Activated naive CD8-positive, alpha-beta T cell (primary cell): ENCODE data around the gene CCDC122.

Experiments
- H3K27ac Mint-ChIP-seq: one replicate; pipeline ENCODE4 v1.8.0; 2021; ENCODE audit warnings: mixed read lengths
- H3K27me3 Mint-ChIP-seq: one replicate; pipeline ENCODE4 v1.8.0; 2021; ENCODE audit warnings: mixed read lengths
- H3K36me3 Mint-ChIP-seq: one replicate; pipeline ENCODE4 v1.8.0; 2021; ENCODE audit warnings: mixed read lengths
- H3K4me1 Mint-ChIP-seq: one replicate; pipeline ENCODE4 v1.8.0; 2021; ENCODE audit warnings: low read depth, mixed read lengths
- H3K4me3 Mint-ChIP-seq: one replicate; pipeline ENCODE4 v1.8.0; 2021; ENCODE audit warnings: mild to moderate bottlenecking, mixed read lengths
- H3K9me3 Mint-ChIP-seq: one replicate; pipeline ENCODE4 v1.8.0; 2021; ENCODE audit warnings: low read depth, mixed read lengths

Gene CCDC122

DNA sequence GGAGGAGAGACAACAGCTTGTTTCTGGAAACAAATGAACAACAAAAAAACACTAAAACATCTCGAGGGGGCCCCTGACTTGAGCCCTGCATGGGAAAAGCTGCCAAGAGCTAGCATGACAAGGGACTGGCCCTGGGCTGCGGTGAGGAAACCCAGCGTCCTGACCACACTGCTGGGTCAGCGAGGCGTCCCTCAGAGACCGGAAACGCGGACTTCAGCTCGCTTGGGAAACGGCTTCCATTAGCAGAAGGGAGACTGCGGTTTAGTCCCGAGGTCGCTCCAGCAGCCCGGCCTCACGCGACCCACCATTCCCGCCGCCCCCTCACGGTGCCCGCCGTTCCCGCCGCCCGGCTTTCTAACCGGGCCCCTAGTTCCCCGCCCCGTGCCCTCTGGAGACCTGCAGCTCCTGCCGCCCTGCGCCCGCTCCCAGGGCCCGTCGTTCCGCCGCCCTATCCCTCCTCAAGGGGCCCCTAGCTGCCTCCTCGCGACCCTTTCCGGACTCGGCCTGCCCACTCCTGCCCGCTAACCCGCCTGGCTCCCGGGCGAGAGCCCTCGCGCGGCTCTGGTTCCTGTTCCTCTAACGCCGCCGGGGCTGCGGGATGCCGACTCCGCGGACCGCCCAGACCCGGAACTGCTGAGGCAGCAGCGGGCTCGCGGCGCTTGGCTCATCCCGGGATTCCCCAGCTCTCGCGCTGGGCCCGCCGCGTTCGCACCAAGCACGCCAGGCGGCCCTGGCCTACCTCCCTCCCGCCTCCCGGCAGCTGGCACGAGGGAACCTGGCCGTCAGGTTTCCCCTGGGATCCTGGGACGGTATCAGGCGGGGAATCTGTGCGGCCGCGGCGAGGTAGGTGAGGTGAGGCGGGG is at the start of gene CCDC122:
Gene CCDC122 (minus strand): TSS at position 849 of the 863 bp plus-strand sequence. CDS start 10,364 bp downstream, outside the sequence.
- Mint-ChIP-seq H3K27me3 (no peaks in the 10 kb centered on the region), H3K27ac (peak within 1 kb of the TSS; percentile 91), H3K4me1 (peaks cover 32% of the 10 kb centered on the region), H3K4me3 (peak within 1 kb of the TSS; percentile 87), H3K36me3 (peaks cover under 1% of the 10 kb centered on the region), H3K9me3 (no peaks in the 10 kb centered on the region)

DNA sequence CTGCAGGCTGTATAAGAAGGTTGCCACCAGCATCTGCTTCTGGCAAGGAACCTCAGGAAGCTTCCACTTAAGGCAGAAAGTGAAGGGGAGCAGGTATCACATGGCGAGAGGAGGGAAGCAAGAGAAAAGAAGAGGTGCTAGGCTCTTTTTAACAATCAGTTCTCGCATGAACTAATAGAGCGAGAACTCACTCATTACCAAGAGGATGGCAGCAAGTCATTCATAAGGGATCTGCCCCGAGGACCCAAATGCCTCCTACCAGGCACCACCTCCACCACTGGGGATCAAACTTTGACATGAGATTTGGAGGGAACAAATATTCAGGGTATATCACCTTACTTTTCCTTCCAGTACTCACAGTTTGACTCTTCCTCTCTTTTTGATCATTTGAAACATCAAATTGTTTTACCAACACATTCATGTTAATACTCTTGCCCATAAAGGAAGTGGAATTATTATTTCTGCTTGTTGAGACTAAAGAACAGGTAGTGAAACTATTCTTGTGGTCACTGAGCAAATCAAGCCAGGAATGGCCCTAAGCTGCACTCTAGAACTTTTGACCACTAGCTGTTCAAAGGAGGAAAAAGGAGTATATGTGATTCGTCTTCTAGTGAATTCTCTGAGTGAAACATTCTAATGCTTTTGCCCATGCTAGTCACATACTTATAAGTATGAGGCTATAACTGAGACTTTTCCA is 45.2 kb upstream of the CCDC122 start:
- Mint-ChIP-seq H3K27ac (no peak overlapping the region), H3K4me1 (no peaks in the 10 kb centered on the region), H3K36me3 (no peaks in the 10 kb centered on the region), H3K9me3 (no peaks in the 10 kb centered on the region), H3K27me3 (no peaks in the 10 kb centered on the region), H3K4me3 (no peak overlapping the region)

DNA sequence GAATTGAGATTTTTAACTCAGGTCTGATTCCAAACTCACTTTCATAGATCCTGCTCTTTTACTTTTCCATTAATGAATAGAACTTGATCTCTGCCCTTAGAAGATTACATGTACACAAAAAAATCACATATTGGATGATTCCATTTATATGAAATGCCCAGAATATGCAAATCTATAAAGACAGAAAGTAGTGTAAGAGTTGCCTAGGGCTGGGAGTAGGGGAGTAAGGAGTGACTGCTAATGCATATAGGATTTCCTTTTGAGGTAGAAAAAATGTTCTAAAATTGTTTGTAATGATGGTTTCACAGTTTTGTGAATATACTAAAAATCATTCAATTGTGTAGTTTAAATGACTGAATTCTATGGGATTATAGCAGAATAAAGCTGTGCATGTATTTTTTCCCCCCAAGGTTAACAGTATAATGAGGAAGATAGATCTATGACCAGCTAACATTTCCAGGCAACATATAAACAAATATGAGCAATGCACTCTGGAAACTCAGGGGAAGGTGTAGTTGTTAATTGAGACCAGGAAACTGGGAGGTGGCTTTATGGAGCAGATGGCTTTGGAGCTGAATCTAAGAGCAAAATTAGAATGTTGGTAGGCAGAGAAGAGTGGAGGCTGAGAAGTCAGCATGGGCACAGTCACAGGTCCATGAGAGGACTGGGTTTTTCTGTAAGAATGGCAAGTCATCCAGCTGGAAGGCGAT is 41.6 kb upstream of the CCDC122 start:
- Mint-ChIP-seq H3K27me3 (peaks cover 3% of the 10 kb centered on the region), H3K4me3 (no peak overlapping the region), H3K4me1 (no peaks in the 10 kb centered on the region), H3K9me3 (no peaks in the 10 kb centered on the region), H3K27ac (no peak overlapping the region), H3K36me3 (no peaks in the 10 kb centered on the region)

DNA sequence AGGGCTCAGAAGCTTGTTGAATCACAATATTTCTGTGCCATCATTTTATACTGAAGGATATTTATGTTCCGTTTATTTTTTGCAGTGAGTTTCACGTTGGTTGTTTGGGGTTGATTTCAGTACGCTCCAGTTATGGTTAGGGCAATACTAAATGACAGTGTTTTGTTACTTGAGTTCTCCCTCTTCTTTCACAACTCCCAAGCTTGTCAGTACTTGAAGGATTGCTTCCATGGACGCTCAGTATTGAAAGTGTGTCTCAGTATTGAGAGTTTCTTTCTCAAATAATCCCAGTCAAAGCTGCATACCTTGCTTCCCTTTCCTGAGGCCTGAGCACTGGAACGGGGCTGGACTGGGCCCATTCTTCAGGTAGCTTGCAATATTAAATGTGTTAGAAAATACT is 39.1 kb upstream of the CCDC122 start:
- no peak overlapping the region for H3K27ac Mint-ChIP-seq
- no peaks in the 10 kb centered on the region for H3K4me1 Mint-ChIP-seq
- no peak overlapping the region for H3K4me3 Mint-ChIP-seq
- H3K9me3 Mint-ChIP-seq: no peaks in the 10 kb centered on the region
- H3K36me3 Mint-ChIP-seq: no peaks in the 10 kb centered on the region
- H3K27me3 Mint-ChIP-seq: peaks cover 3% of the 10 kb centered on the region

DNA sequence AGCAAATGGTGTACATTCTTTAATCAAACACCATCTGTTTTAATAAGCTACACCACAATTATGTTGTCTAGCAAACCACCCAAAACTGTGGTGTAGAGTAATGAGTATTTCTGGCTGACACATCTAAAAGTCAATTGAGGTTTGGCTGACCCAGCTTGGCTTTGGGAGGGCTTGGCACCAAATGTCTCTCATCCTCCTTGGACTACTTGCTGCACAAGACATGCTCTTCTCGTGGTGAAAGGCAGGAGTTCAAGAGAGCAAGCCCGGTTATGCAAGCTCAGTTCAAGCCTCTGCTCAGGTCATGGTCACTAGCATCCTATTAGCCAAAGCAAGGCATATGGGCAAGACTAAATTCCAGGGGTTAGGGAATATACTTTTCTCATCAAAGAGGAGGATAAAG is 37.3 kb upstream of the CCDC122 start:
- no peaks in the 10 kb centered on the region for H3K36me3 Mint-ChIP-seq
- H3K9me3 Mint-ChIP-seq: no peaks in the 10 kb centered on the region
- H3K4me1 Mint-ChIP-seq: no peaks in the 10 kb centered on the region
- no peak overlapping the region for H3K27ac Mint-ChIP-seq
- peaks cover 6% of the 10 kb centered on the region for H3K27me3 Mint-ChIP-seq
- no peak overlapping the region for H3K4me3 Mint-ChIP-seq

DNA sequence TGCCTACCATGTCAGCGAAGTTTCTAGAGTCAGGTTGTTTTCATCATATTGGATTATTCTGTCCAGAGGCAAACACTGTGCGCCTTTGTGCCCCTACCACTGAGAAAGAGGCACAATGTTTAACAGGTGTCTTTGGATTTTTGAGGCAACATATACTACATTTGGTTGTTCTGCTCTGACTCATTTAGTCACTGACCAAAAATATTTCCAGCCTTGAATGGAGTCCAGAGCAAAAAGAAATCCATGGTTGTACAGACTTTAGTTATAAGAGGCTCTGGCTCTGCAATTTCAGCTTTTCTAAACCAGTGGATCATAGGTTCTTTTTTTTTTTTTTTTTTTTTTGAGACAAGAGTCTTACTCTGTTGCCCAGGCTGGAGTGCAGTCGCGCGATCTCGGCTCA is 35.9 kb upstream of the CCDC122 start:
- Mint-ChIP-seq H3K9me3 (no peaks in the 10 kb centered on the region), H3K4me3 (no peak overlapping the region), H3K27ac (no peak overlapping the region), H3K4me1 (no peaks in the 10 kb centered on the region), H3K36me3 (no peaks in the 10 kb centered on the region), H3K27me3 (peaks cover 6% of the 10 kb centered on the region)

DNA sequence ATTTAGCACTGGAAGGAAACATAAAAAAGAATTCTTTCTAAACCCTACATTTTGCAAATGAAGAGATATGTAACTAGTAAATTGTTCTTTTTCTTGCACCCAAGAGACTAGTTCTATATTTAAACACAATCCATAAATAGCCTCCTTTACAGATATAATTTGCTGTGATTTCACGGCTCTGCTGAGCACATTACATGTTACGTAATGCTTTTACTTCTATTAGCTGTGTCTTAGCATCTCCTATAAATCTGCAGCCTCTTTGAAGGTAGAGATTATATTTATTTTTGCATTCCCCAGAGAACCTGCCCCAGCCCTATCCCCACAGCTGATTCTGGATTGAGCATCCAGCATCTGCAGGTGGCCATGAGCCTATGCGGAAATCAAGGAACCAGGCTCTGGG is 32.3 kb upstream of the CCDC122 start:
- no peak overlapping the region for H3K4me3 Mint-ChIP-seq
- no peak overlapping the region for H3K27ac Mint-ChIP-seq
- H3K27me3 Mint-ChIP-seq: peaks cover 7% of the 10 kb centered on the region
- H3K9me3 Mint-ChIP-seq: no peaks in the 10 kb centered on the region
- H3K4me1 Mint-ChIP-seq: peaks cover 3% of the 10 kb centered on the region
- H3K36me3 Mint-ChIP-seq: no peaks in the 10 kb centered on the region

DNA sequence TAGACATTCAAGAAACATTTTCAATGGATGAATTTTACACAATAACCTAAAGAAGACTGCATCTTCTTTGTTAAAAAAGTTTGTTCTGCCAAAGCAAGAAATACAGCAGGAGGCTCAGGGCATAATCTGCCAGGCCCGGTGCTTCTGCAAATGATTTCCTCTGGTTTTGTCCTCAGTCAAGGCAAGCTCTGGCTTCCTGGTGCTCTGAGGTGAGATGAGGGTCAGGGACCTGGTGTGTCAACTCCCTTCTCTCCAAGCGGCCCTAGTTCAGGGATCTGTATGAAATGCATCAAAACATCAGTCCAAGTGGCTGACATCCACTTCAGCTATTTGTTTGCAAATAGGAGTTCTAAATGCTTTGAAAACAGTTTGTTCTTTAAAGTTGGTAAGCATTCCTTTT is 31.7 kb upstream of the CCDC122 start:
- Mint-ChIP-seq H3K27ac (no peak overlapping the region), H3K4me3 (no peak overlapping the region), H3K4me1 (peaks cover 3% of the 10 kb centered on the region), H3K27me3 (peaks cover 9% of the 10 kb centered on the region), H3K36me3 (no peaks in the 10 kb centered on the region), H3K9me3 (no peaks in the 10 kb centered on the region)

DNA sequence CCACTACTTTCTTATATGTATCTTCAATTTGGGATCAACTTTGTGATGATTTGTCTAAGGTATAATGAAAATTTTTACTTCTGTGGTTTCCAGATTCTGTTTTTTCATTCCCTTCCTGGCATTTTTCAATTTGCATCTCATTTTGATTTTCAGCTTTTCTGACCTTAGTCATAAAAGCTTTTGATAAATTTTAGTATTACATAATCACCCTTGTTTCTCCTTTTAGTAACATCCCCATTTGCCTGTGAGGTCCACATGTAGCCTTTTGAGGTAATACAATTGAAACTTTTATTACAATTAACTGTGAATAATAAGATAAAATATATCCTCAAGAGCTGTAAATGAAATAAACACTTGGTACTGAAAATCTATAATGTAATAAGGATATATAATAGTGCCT is 31.3 kb upstream of the CCDC122 start:
- H3K4me1 Mint-ChIP-seq: peaks cover 3% of the 10 kb centered on the region
- peaks cover 9% of the 10 kb centered on the region for H3K27me3 Mint-ChIP-seq
- H3K36me3 Mint-ChIP-seq: no peaks in the 10 kb centered on the region
- no peaks in the 10 kb centered on the region for H3K9me3 Mint-ChIP-seq
- H3K4me3 Mint-ChIP-seq: no peak overlapping the region
- no peak overlapping the region for H3K27ac Mint-ChIP-seq

DNA sequence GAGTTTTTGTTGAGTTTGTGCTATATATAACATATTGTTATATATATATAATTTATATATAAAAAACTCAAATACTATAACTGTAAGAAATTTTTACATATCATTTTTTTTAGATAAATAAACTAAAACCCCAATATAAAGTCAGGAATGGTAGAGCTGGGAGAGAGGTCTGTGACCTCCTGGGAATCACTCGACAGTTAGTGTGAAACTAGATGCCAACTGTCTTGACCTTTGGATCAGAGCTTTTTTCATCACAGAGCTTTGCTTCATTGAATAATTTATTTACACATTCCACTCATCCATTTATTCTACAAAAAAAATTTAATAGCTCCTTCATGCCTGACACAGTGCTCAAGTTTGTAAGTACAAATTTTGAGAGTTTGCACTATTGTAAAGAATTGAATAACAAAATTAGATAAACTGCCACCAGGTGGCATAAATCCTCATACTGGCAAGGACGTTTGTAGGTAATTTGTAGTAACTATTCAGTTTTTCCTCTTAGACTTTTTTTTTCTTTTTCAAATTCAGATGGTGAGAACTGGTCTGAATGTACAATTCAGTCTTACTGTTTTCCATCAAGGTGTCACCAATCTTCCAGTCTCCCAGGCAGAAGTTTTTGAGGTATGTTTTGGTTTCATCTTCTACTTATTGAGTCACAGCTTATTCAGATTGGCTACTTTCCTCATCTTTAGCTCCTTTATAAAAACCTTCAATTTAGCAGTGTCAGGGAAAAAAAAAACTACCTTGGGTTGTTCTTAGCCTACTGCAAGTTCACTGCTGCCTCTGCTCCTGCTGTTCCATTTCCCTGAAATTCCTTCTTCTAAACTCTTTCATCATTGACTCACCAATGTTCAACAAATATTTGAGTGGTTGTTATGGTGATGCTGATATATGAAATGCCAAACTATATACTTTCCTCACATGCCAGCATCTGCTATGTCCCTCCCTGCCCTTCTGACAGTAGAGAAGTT is 28.9 kb upstream of the CCDC122 start:
- Mint-ChIP-seq H3K4me1 (peaks cover 3% of the 10 kb centered on the region), H3K27ac (no peak overlapping the region), H3K36me3 (no peaks in the 10 kb centered on the region), H3K4me3 (no peak overlapping the region), H3K27me3 (peaks cover 9% of the 10 kb centered on the region), H3K9me3 (no peaks in the 10 kb centered on the region)

DNA sequence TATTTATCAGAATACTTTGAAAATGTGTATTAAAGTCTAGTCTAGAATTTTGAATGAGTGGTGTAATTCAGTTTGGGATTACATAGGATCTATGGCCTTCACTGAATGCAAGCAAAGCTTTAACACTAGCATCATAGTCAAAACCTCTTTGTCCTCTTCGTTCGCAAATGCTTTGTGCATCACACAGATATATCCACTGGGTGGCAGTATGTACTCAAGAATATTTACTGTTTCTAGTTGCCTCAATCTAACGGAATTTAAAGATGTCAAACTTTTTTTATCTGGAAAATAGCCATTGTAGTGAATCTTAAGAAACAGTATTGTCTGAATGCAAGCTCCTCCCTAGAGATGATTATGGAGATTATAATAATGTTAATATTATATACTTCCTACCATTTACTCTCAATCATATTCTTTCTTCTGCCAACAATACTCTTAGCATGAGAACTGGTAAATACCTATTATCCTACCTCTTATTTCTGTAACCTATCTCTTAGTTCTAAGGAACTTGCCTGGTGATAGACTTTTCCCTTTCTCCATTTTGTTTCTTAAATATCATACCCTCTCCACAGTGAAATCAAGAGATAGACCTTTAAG is 26.0 kb upstream of the CCDC122 start:
- H3K4me1 Mint-ChIP-seq: peaks cover 3% of the 10 kb centered on the region
- peaks cover 8% of the 10 kb centered on the region for H3K27me3 Mint-ChIP-seq
- H3K9me3 Mint-ChIP-seq: no peaks in the 10 kb centered on the region
- H3K36me3 Mint-ChIP-seq: no peaks in the 10 kb centered on the region
- H3K4me3 Mint-ChIP-seq: no peak overlapping the region
- H3K27ac Mint-ChIP-seq: no peak overlapping the region

DNA sequence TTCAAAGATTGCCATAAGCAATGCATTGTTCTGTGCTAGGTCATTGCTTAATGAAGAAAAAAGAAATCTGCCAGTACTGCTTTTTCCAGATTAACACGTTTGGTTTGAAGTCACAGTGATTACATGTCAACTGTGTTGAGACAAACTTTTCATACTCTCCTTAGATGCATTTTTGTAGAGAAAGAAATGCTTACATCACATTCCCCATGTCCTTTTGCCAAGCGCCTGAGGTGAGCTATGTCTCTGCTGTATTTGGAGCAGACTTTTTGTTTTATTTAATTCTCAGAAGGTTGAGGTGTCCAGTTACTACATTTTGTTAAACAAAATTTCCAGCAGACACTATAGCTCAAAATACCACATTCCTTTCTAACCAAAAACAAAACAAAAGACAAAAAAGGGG is 16.4 kb upstream of the CCDC122 start:
- no peaks in the 10 kb centered on the region for H3K36me3 Mint-ChIP-seq
- H3K4me1 Mint-ChIP-seq: no peaks in the 10 kb centered on the region
- no peak overlapping the region for H3K27ac Mint-ChIP-seq
- H3K27me3 Mint-ChIP-seq: no peaks in the 10 kb centered on the region
- H3K4me3 Mint-ChIP-seq: no peak overlapping the region
- H3K9me3 Mint-ChIP-seq: no peaks in the 10 kb centered on the region

DNA sequence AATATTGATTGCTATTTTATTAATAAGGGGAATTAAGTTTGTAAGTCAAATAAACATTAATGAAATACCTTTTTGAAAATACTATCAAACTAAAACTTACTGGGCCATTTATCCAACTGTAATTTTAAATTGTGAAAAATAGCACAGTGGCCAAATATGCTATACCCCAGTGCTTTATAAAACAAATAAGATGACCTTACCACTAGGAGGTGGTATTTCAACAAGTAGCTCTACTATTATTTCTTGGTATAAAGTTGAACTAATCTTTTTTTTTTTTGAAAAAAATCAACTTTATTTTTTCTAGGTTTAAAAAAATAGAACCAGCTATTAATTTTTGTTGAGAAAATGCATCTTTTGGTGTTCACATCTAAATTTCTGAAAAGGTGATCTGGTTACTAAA is 14.9 kb upstream of the CCDC122 start:
- Mint-ChIP-seq H3K9me3 (no peaks in the 10 kb centered on the region), H3K27ac (no peak overlapping the region), H3K4me3 (no peak overlapping the region), H3K36me3 (no peaks in the 10 kb centered on the region), H3K4me1 (no peaks in the 10 kb centered on the region), H3K27me3 (no peaks in the 10 kb centered on the region)

DNA sequence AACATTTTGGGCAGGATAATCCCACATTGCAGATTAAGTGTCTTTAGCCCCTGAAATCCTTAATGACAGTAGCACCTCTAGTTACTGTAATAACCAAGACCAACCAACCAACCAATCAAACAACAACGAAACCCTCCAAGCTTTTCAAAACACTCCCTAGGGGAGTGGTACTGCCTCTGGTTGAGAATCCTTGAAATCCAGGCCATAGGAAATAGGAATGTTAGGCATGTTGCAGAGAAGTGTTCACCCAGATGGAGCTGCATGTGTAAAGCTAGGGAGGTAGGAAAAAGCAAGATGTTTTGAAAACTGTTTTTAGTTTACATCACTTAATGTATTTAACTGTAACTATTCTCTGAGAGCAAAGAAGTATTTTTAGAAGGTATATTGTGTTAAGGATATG is 4.7 kb upstream of the CCDC122 start:
- no peak overlapping the region for H3K27ac Mint-ChIP-seq
- peaks cover 8% of the 10 kb centered on the region for H3K36me3 Mint-ChIP-seq
- peaks cover 3% of the 10 kb centered on the region for H3K27me3 Mint-ChIP-seq
- peaks cover 19% of the 10 kb centered on the region for H3K4me1 Mint-ChIP-seq
- H3K9me3 Mint-ChIP-seq: no peaks in the 10 kb centered on the region
- no peak overlapping the region for H3K4me3 Mint-ChIP-seq
